ENCODE data around the gene UBL4A. TPM values are rescaled to one million over a fixed set of nuclear protein-coding genes. Genes with fewer than 3 reads are reported as not detected.

The UBL4A gene
- total RNA-seq, 1 experiment from 2014 or later: 41.3 TPM

DNA sequence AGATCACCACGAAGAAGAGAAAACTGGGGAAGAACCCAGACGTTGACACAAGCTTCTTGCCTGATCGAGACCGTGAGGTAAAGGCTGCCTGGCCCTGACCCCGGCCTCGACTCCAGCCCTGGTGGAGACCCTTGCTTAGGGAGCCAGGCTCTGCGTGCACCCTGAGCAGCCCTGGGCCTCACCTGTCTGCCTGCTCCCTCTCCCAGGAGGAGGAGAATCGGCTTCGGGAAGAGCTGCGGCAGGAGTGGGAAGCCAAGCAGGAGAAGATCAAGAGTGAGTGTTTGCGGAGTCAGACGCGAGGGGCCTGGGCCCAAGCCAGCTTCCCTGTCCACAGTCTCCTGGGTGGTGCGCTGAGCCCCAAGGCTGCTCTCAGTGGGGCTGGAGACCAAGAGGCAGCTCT lies 37.9 kb downstream of the UBL4A start:
- intact Hi-C loops (cut with micrococcal nuclease; ENCODE audit: unreplicated experiment): no loop called here
- Mint-ChIP-seq H3K27ac (ENCODE audit: unreplicated experiment) (no peak overlapping the region), H3K4me3 (ENCODE audit: low read depth, unreplicated experiment) (no peak overlapping the region), H3K9me3 (ENCODE audit: low read depth, unreplicated experiment) (no peaks in the 10 kb centered on the region), H3K4me1 (ENCODE audit: low read depth, unreplicated experiment) (peaks cover 3% of the 10 kb centered on the region), H3K27me3 (ENCODE audit: unreplicated experiment) (no peaks in the 10 kb centered on the region), H3K36me3 (ENCODE audit: insufficient read depth, unreplicated experiment) (peaks cover 73% of the 10 kb centered on the region)
- TF ChIP-seq, protein P1, sequence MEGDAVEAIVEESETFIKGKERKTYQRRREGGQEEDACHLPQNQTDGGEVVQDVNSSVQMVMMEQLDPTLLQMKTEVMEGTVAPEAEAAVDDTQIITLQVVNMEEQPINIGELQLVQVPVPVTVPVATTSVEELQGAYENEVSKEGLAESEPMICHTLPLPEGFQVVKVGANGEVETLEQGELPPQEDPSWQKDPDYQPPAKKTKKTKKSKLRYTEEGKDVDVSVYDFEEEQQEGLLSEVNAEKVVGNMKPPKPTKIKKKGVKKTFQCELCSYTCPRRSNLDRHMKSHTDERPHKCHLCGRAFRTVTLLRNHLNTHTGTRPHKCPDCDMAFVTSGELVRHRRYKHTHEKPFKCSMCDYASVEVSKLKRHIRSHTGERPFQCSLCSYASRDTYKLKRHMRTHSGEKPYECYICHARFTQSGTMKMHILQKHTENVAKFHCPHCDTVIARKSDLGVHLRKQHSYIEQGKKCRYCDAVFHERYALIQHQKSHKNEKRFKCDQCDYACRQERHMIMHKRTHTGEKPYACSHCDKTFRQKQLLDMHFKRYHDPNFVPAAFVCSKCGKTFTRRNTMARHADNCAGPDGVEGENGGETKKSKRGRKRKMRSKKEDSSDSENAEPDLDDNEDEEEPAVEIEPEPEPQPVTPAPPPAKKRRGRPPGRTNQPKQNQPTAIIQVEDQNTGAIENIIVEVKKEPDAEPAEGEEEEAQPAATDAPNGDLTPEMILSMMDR (IDR thresholded peaks at IDR 0.05; ENCODE audit: unreplicated experiment): no peak
- no peak for DNase-seq
- no TSS peak for BruUV-seq (replicated peaks)
- CTCF ChIA-PET: no interaction called here

DNA sequence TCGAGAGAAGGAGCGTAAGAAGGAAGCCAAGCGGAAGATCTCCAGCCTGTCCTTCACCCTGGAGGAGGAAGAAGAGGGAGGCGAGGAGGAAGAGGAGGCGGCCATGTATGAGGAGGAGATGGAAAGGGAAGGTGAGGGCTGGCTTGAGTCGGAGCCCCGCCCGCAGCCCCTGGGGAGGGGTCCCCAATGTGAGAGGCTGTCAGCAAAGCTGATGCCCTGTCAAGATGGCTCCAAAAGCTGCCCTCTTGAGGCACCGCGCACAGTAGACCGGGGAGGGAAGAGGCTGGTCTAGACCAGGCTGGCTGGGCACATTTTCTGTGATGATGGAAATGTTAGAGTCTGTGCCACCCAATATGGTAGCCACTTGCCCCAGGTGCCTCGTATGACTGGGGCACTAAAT lies 40.0 kb downstream of the UBL4A start:
- Mint-ChIP-seq H3K36me3 (ENCODE audit: insufficient read depth, unreplicated experiment) (peaks cover 69% of the 10 kb centered on the region), H3K9me3 (ENCODE audit: low read depth, unreplicated experiment) (no peaks in the 10 kb centered on the region), H3K27me3 (ENCODE audit: unreplicated experiment) (no peaks in the 10 kb centered on the region), H3K4me1 (ENCODE audit: low read depth, unreplicated experiment) (peaks cover 14% of the 10 kb centered on the region), H3K4me3 (ENCODE audit: low read depth, unreplicated experiment) (peak overlapping the region; percentile 40), H3K27ac (ENCODE audit: unreplicated experiment) (no peak overlapping the region)
- no TSS peak for BruUV-seq (replicated peaks)
- DNase-seq: no peak
- intact Hi-C loops (cut with micrococcal nuclease; ENCODE audit: unreplicated experiment): no loop called here
- TF ChIP-seq, protein P1 (IDR thresholded peaks at IDR 0.05; ENCODE audit: unreplicated experiment): no peak
- CTCF ChIA-PET: no interaction called here

DNA sequence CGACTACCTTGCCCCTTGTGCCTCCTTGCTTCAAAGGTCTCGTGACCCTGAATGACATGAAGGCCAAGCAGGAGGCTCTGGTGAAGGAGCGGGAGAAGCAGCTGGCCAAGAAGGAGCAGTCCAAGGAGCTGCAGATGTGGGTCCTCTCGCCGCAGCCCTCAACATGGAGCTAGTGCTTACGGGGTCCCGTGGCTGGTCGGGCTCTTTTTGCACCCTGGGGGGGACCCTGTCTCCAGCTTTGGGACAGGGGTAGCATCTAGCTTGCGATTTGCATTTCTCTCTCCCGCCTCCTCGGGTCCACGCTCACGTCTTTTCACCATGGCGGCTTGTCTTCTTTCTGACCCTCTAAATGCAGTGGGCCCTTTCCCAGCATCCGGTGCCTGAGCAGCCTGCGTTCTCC lies 40.6 kb downstream of the UBL4A start:
- BruUV-seq (replicated peaks): no TSS peak
- H3K9me3 Mint-ChIP-seq (ENCODE audit: low read depth, unreplicated experiment): no peaks in the 10 kb centered on the region
- intact Hi-C loops (cut with micrococcal nuclease; ENCODE audit: unreplicated experiment): no loop called here
- H3K4me3 Mint-ChIP-seq (ENCODE audit: low read depth, unreplicated experiment): peak overlapping the region; percentile 40
- H3K36me3 Mint-ChIP-seq (ENCODE audit: insufficient read depth, unreplicated experiment): peaks cover 71% of the 10 kb centered on the region
- no peaks in the 10 kb centered on the region for H3K27me3 Mint-ChIP-seq (ENCODE audit: unreplicated experiment)
- peaks cover 14% of the 10 kb centered on the region for H3K4me1 Mint-ChIP-seq (ENCODE audit: low read depth, unreplicated experiment)
- DNase-seq: no peak
- no peak overlapping the region for H3K27ac Mint-ChIP-seq (ENCODE audit: unreplicated experiment)
- CTCF ChIA-PET: no interaction called here
- TF ChIP-seq, protein P1 (IDR thresholded peaks at IDR 0.05; ENCODE audit: unreplicated experiment): no peak

DNA sequence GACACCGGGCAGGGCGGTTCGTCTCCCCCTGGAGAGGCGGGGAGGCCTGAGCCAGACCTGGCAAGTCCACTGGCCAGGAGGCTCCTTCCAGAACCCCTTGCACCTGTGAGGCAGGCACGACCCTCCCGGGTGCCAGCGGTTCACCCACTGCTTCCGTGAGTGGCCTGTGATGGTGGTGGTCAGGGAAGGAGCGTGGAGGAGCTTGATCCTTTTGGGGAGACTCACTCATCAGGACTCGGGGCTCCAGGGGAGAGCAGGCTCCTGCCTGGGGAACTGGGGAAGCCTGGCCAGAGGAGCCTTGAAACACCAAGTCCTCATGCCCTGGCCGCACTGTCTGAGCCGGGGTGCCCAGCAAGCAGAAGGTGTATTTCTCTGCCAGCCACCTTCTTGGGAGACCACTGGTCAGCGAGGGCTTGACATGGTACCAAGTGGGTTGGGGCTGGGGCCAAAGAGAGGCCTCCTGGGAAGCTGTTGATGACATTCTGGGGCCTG lies 41.6 kb downstream of the UBL4A start:
- Mint-ChIP-seq H3K27ac (ENCODE audit: unreplicated experiment) (no peak overlapping the region), H3K4me3 (ENCODE audit: low read depth, unreplicated experiment) (peak overlapping the region; percentile 78), H3K4me1 (ENCODE audit: low read depth, unreplicated experiment) (peaks cover 14% of the 10 kb centered on the region), H3K9me3 (ENCODE audit: low read depth, unreplicated experiment) (no peaks in the 10 kb centered on the region), H3K36me3 (ENCODE audit: insufficient read depth, unreplicated experiment) (peaks cover 74% of the 10 kb centered on the region), H3K27me3 (ENCODE audit: unreplicated experiment) (no peaks in the 10 kb centered on the region)
- no TSS peak for BruUV-seq (replicated peaks)
- TF ChIP-seq, protein P1 (IDR thresholded peaks at IDR 0.05; ENCODE audit: unreplicated experiment): no peak
- intact Hi-C loops (cut with micrococcal nuclease; ENCODE audit: unreplicated experiment): no loop called here
- no peak for DNase-seq
- CTCF ChIA-PET: no interaction called here

Data from Calu3 (cell line).